Gastroesophageal sphincter (tissue), 3 donors: ENCODE measurements around the gene ATP2C1.

ENCODE experiments used
- CTCF ChIP-seq, 4 experiments: fragments of 200-600 bp in 2 of 4; fragments of 450-650 bp in 2 of 4; sonication (generic) in 1 of 4; IDR thresholded peaks; one replicate each; pipeline ENCODE4 v1.5.1; 2017 to 2019; ENCODE audit warnings: antibody characterized with exemption in 4 of 4, mild to moderate bottlenecking in 2 of 4, moderate library complexity in 2 of 4
- EP300 ChIP-seq: sonication (generic); formaldehyde crosslinking; IDR thresholded peaks from one replicate; pipeline ENCODE4 v1.6.1; 2017; ENCODE audit warnings: antibody characterized with exemption, mild to moderate bottlenecking
- POLR2A ChIP-seq, 2 donors: fragments of 450-650 bp; IDR thresholded peaks; one replicate each; pipeline ENCODE4 v1.6.1; 2017; ENCODE audit warnings: antibody characterized with exemption in 2 of 2, mild to moderate bottlenecking in 2 of 2, moderate library complexity in 1 of 2
- POLR2AphosphoS5 ChIP-seq: sonication (generic); formaldehyde crosslinking; IDR thresholded peaks from one replicate; pipeline ENCODE4 v1.6.1; 2017; ENCODE audit warnings: antibody characterized with exemption

- TF ChIP-seq CTCF (IDR thresholded peaks at IDR 0.05) (no peak), POLR2AphosphoS5 (no peak), POLR2A (IDR thresholded peaks at IDR 0.05) (no peak), EP300 (no peak)
Observed at GRCh38 chr3:131050001-131050400, 156.1 kb downstream of the ATP2C1 start.
